Right atrium auricular region (tissue), 2 donors: Measurements from ENCODE around the gene CCNI2. TPM values are rescaled to one million over a fixed set of nuclear protein-coding genes. Genes with fewer than 3 reads are reported as not detected.
"Not testable (repeated sequence)": the region's sequence is repeated elsewhere in the genome, so short reads cannot be mapped to it uniquely, and the experiment has no call there.

ENCODE experiments used
- DNase-seq: peaks from one replicate; pipeline ENCODE4 v3.0.0-alpha.2; 2019; ENCODE audit warnings: low spot score
- H3K27ac ChIP-seq, 2 donors: fragments of 200-600 bp; sonication (generic); 1 replicate in 1 of 2; 2 replicates in 1 of 2; pipeline ENCODE4 v1.5.1; 2016 to 2019
- H3K27me3 ChIP-seq, 2 donors: fragments of 200-600 bp; sonication (generic); one replicate each; pipeline versions ENCODE4 v1.5.1 to v1.6.0; 2017 to 2019
- H3K36me3 ChIP-seq: fragments of 200-600 bp; sonication (generic); one replicate; pipeline ENCODE4 v1.5.1; 2016
- H3K4me1 ChIP-seq, 2 donors: fragments of 200-600 bp; sonication (generic); one replicate each; pipeline versions ENCODE4 v1.5.1 to v1.6.0; 2017 to 2019
- H3K4me3 ChIP-seq, 2 donors: fragments of 200-600 bp; sonication (generic); 1 replicate in 1 of 2; 2 replicates in 1 of 2; pipeline ENCODE4 v1.5.1; 2017 to 2019; ENCODE audit warnings: mild to moderate bottlenecking in 1 of 2, moderate library complexity in 1 of 2
- H3K9me3 ChIP-seq, 2 donors: fragments of 200-600 bp; sonication (generic); one replicate each; pipeline ENCODE4 v1.5.1; 2019
- CTCF ChIP-seq, 2 donors: fragments of 200-600 bp; sonication (generic); IDR thresholded peaks; one replicate each; pipeline ENCODE4 v1.5.1; 2019; ENCODE audit warnings: antibody characterized with exemption in 2 of 2
- total RNA-seq, 2 donors: library from RNA; depleted of rRNA; stranded (reverse); fragments of >200 nt; gene quantifications; one replicate each; pipeline ENCODE4 v1.1.0, GENCODE V29; 2016

CCNI2 gene
- total RNA-seq, 2 donors from 2014 or later, result not detected

- H3K4me1 ChIP-seq, result no peaks in the 10 kb centered on the region
- no peak overlapping the region for H3K4me3 ChIP-seq
- no peak for TF ChIP-seq CTCF (IDR thresholded peaks at IDR 0.05)
- no peaks in the 10 kb centered on the region for H3K36me3 ChIP-seq
- no peaks in the 10 kb centered on the region for H3K27me3 ChIP-seq
- no peaks in the 10 kb centered on the region for H3K9me3 ChIP-seq
- no peak overlapping the region for H3K27ac ChIP-seq
- DNase-seq, result no peak
These were observed 53.3 kb downstream of the CCNI2 start for GRCh38 chr5:132800545-132800944.

GRCh38 chr5:132802044-132802684 lies 54.9 kb downstream of the CCNI2 start:
- no peak for TF ChIP-seq CTCF (IDR thresholded peaks at IDR 0.05)
- no peak for DNase-seq
- Histone ChIP-seq H3K9me3 (no peaks in the 10 kb centered on the region), H3K36me3 (no peaks in the 10 kb centered on the region), H3K4me3 (no peak overlapping the region), H3K27ac (no peak overlapping the region), H3K27me3 (no peaks in the 10 kb centered on the region), H3K4me1 (no peaks in the 10 kb centered on the region)

- not testable (repeated sequence) for H3K4me3 ChIP-seq, H3K9me3 ChIP-seq, H3K4me1 ChIP-seq, H3K27ac ChIP-seq, DNase-seq, H3K27me3 ChIP-seq, H3K36me3 ChIP-seq
These were observed 55.5 kb downstream of the CCNI2 start for GRCh38 chr5:132802685-132803066.

Other genes starting within 250 kb of the CCNI2 start
- not detected for gene IL5, start 203.9 kb upstream of the CCNI2 start, total RNA-seq
- gene RAD50, start 190.4 kb upstream of the CCNI2 start, total RNA-seq, result 10 to 100 TPM; 11.5 to 18.6 TPM
- gene IL13, start 89.3 kb upstream of the CCNI2 start, total RNA-seq, result not detected
- not detected for gene IL4, start 73.4 kb upstream of the CCNI2 start, total RNA-seq
- gene KIF3A, start 9.9 kb upstream of the CCNI2 start, total RNA-seq, result 1 to 10 TPM; 5.6 to 7.2 TPM
- gene SEPTIN8, start 29.8 kb downstream of the CCNI2 start, total RNA-seq, result 10 to 100 TPM; 21.1 to 24.8 TPM
- not detected for gene SOWAHA, start 65.9 kb downstream of the CCNI2 start, total RNA-seq
- 1 to 10 TPM; 3.2 to 4.2 TPM for gene SHROOM1, start 83.2 kb downstream of the CCNI2 start, total RNA-seq
- gene GDF9, start 119.0 kb downstream of the CCNI2 start, total RNA-seq, result under 1 TPM; 0.20 to 0.22 TPM
- 100 to 1,000 TPM; 276 to 335 TPM for gene UQCRQ, start 119.2 kb downstream of the CCNI2 start, total RNA-seq
- gene LEAP2, start 126.2 kb downstream of the CCNI2 start, total RNA-seq, result 1 to 10 TPM in 1 of 2 donors, not detected in 1; 1.1 TPM
- gene AFF4, start 216.2 kb downstream of the CCNI2 start, total RNA-seq, result 10 to 100 TPM; 36.8 to 47.3 TPM